ENCODE results near the gene TPMT.

TPMT gene

DNA sequence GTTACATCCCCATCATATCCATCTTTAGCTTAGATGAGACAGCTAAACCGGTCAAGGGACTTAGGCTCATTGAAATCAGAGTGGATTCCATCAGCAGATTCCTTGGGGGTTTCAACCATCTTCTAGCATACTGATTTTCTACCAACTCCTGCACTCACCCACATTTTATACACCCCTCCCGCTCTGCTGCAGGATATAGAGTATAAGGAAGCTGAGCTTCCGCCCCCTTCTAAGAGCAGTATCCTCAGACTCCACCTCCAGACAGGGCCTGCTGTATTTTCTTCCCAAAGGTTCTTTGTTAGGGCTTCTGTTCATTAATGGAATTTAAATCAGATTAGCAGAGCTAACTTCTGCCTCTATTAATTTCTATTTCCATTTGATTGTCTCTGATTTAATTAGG lies 22.5 kb downstream of the TPMT start:
- TF ChIP-seq, protein P1, sequence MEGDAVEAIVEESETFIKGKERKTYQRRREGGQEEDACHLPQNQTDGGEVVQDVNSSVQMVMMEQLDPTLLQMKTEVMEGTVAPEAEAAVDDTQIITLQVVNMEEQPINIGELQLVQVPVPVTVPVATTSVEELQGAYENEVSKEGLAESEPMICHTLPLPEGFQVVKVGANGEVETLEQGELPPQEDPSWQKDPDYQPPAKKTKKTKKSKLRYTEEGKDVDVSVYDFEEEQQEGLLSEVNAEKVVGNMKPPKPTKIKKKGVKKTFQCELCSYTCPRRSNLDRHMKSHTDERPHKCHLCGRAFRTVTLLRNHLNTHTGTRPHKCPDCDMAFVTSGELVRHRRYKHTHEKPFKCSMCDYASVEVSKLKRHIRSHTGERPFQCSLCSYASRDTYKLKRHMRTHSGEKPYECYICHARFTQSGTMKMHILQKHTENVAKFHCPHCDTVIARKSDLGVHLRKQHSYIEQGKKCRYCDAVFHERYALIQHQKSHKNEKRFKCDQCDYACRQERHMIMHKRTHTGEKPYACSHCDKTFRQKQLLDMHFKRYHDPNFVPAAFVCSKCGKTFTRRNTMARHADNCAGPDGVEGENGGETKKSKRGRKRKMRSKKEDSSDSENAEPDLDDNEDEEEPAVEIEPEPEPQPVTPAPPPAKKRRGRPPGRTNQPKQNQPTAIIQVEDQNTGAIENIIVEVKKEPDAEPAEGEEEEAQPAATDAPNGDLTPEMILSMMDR (IDR thresholded peaks at IDR 0.05; ENCODE audit: low read depth, low read length), result no peak
- DNase-seq (ENCODE audit: extremely low read depth, low read depth), result no peak

DNA sequence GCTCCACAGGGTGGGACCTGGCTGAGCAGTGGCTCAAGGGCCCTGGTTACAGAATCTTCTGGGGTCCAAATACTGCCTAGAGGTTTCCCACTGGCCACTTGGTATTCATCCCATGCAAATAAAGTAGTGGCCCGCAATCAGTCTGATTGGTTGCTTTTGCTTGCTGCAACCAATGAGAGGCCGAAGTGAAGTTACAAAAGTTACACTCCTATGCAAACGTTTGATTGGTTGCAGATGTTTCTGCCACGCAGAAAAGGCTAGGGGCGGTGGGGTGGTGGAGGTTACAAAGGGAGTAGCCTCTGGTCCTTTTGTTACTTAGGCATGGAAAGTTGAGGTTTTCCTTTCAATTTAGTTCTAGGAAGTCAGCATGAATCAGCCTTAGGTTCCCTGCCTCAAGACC lies 28.8 kb downstream of the TPMT start:
- TF ChIP-seq, protein P1 (IDR thresholded peaks at IDR 0.05; ENCODE audit: low read depth, low read length), result no peak
- no peak for DNase-seq (ENCODE audit: extremely low read depth, low read depth)

DNA sequence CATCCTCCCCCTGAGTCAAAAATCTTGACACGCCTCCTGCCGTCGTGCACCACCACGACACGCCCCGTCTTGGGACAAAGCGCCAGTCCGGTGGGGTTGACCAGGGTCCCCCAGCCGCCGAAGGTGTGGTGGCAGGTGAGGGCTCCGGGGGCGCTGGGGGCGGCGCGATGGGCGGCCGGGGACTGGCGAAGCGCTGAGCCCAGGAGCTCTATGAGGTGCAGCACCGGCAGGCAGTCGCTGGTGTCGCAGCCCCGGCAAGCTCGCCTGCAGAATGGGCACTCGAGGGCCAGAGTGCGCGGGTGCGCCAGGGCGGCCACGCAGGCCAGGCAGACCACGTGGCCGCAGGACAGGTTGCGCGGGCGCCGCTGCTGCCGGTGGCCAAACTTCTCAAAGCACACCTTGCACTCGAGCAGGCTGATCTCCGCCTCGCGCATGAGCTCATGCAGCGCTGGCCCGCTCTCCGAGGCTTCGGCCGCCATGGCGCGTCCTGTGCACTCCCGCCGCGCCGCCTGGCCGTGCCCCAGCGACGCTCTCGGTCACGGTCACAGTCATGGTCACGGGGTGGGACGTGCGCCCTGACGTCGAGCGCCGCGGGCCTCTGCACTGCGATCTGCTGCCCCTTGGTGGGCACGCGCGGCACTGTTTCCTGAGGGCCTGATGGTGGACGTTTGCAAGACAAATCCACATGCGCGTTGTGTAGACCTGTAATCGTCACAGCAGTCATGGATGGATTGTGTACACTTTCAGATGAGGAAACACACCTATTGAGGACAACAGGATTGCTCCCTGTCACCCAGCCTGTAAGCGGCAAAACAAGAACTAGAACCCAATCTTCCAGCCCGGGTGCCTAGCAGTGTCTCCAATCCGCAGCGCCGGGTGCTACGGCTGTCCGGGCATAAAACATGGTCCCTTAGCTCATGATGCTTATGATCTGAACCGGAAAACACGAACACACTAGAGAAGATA lies 32.5 kb downstream of the TPMT start, which contains the start of gene NHLRC1:
NHLRC1 (minus strand) TSS at position 550 of the 966 bp plus-strand sequence; CDS start at position 479, 71 bp downstream.
- peak; percentile 57 for DNase-seq (ENCODE audit: extremely low read depth, low read depth)
- TF ChIP-seq, protein P1 (IDR thresholded peaks at IDR 0.05; ENCODE audit: low read depth, low read length), result peak; percentile 89

DNA sequence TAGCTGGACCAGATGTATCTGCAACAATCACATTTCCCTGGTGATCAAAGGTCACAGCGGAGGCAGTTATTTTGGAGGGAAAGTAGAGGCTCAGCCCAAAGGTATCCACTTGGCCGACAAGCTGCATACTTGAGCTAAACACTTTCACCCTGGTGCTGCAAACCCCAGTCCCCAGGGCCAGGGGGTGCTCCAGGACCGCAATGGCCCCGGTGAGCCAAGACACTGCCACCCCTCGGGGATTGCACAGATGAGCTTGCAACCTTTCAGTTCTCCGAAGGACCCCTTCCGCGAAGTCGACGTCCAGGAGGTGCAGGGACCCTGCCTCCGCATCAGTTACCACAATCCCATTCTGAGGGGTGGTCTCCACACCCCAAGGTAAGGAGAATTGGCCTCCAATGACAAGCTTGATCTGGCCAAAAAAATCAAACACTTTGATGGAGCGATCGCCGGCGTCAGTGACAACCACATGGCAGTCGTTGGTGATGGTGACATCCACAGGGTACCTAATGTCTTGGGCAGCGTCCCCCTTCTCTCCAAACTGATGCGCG lies 33.2 kb downstream of the TPMT start:
- TF ChIP-seq, protein P1 (IDR thresholded peaks at IDR 0.05; ENCODE audit: low read depth, low read length), result no peak
- no peak for DNase-seq (ENCODE audit: extremely low read depth, low read depth)

DNA sequence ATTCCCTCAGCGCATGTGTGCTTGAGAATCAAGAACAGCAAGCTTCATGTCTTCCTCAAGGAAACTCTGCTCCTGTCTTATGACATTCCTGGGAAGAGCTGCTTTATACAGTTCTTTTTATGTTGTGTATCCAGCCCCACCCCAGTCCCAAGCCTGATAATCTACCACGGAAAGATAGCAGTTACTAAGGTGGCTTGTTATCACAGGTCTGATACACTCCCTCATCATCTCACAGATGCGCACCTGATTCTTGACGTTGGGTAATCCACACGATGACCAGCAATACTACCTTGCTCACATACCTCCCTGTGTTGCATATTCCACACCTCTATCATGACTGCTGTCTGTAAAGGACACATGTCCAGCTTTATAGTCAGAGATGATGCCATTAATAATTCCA lies 35.6 kb downstream of the TPMT start:
- no peak for DNase-seq (ENCODE audit: extremely low read depth, low read depth)
- TF ChIP-seq, protein P1 (IDR thresholded peaks at IDR 0.05; ENCODE audit: low read depth, low read length), result no peak

DNA sequence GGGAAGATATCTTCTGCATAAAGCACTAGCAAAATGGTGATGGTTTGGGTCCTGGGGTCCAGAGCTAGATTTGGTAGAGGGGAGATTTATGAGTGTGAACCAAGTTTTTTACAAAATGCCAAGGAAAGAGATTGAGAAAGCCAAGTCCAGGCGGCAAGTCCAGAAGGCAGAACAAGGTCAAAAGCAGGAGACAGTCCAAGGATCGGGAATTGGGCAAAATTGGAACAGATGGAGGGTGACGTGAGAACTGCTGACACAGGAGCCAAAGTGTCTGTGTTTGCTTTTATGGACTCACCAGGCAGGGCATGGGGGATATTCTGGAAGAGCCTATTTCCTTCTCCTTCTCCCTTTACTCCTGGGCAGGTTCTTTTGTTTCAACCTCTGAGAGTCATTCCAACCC lies 36.5 kb downstream of the TPMT start:
- TF ChIP-seq, protein P1 (IDR thresholded peaks at IDR 0.05; ENCODE audit: low read depth, low read length), result no peak
- DNase-seq (ENCODE audit: extremely low read depth, low read depth), result no peak

DNA sequence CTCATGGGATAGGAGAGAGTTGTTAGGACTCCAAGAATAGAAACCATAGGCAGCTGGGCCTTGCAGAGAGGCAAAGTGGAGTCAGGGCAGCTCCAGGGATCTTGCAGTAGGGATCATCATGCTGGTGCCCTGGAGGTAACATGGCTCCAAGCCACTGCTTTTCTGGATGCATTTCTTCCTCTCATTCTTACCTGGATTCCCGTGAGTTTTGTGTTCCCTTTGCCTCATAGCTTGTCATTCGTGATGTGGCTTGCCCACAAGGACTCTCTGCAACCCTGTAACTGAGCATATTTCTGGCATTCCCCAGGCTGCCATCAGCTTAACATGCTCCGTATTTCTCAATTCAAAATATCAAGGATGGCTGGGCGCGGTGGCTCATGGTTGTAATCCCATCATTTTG lies 37.7 kb downstream of the TPMT start:
- DNase-seq (ENCODE audit: extremely low read depth, low read depth), result no peak
- TF ChIP-seq, protein P1 (IDR thresholded peaks at IDR 0.05; ENCODE audit: low read depth, low read length), result no peak
